MM.1S (cell line): ENCODE data around the gene TMEM63B.

Source experiments
- DNase-seq: peaks from one replicate; pipeline ENCODE4 v3.0.0-alpha.2; 2015
- H2AFZ ChIP-seq: fragments of 300-600 bp; sonication (generic); 2 replicates; pipeline ENCODE4 v1.6.0; 2016; ENCODE audit warnings: antibody characterized with exemption, low read length
- H3F3A ChIP-seq: fragments of 300-600 bp; sonication (generic); 2 replicates; pipeline ENCODE4 v1.6.1; 2016; ENCODE audit warnings: mild to moderate bottlenecking, antibody characterized with exemption, low read length, moderate library complexity, mixed read lengths; ENCODE audit not compliant: insufficient read depth
- H3K27ac ChIP-seq: fragments of 300-600 bp; sonication (generic); 2 replicates; pipeline ENCODE4 v1.5.1; 2016; ENCODE audit warnings: mild to moderate bottlenecking, low read length
- H3K27me3 ChIP-seq: fragments of 300-600 bp; sonication (generic); replicated peaks from 2 replicates; pipeline ENCODE4 v1.6.0; 2016; ENCODE audit warnings: low read length; ENCODE audit not compliant: insufficient read depth
- H3K36me3 ChIP-seq: fragments of 300-600 bp; sonication (generic); replicated peaks from 2 replicates; pipeline ENCODE4 v1.6.1; 2016; ENCODE audit warnings: mild to moderate bottlenecking, low read length, mixed read lengths; ENCODE audit not compliant: insufficient read depth
- H3K4me1 ChIP-seq: fragments of 300-600 bp; sonication (generic); 2 replicates; pipeline ENCODE4 v1.6.1; 2016; ENCODE audit warnings: low read length, mixed read lengths
- H3K4me2 ChIP-seq: fragments of 300-600 bp; sonication (generic); 2 replicates; pipeline ENCODE4 v1.6.0; 2016; ENCODE audit warnings: low read depth, low read length
- H3K4me3 ChIP-seq: fragments of 300-600 bp; sonication (generic); 2 replicates; pipeline ENCODE4 v1.5.1; 2016; ENCODE audit warnings: low read length, mixed read lengths
- H3K79me2 ChIP-seq: fragments of 300-600 bp; sonication (generic); 2 replicates; pipeline ENCODE4 v1.6.1; 2016; ENCODE audit warnings: mixed run types, low read length, mixed read lengths
- H3K9ac ChIP-seq: fragments of 300-600 bp; sonication (generic); 2 replicates; pipeline ENCODE4 v1.6.1; 2016; ENCODE audit warnings: low read length, mixed read lengths
- H3K9me2 ChIP-seq: fragments of 300-600 bp; sonication (generic); replicated peaks from 2 replicates; pipeline ENCODE4 v1.6.1; 2016; ENCODE audit warnings: mild to moderate bottlenecking, low read length, mixed read lengths; ENCODE audit not compliant: insufficient read depth
- H3K9me3 ChIP-seq: fragments of 300-600 bp; sonication (generic); replicated peaks from 2 replicates; pipeline ENCODE4 v1.6.1; 2016; ENCODE audit warnings: mild to moderate bottlenecking, low read length, mixed read lengths; ENCODE audit not compliant: insufficient read depth
- H4K20me1 ChIP-seq: fragments of 300-600 bp; sonication (generic); 2 replicates; pipeline ENCODE4 v1.6.1; 2016; ENCODE audit warnings: mild to moderate bottlenecking, low read length, moderate library complexity, mixed read lengths; ENCODE audit not compliant: insufficient read depth
- CTCF ChIP-seq: fragments of 300-600 bp; sonication (generic); IDR thresholded peaks from 2 replicates; pipeline ENCODE4 v1.5.1; 2016; ENCODE audit warnings: antibody characterized with exemption, low read length, mixed read lengths
- EZH2 ChIP-seq: fragments of 300-600 bp; sonication (generic); optimal IDR thresholded peaks from 2 replicates; pipeline ENCODE3; 2017; ENCODE audit warnings: low read depth, mild to moderate bottlenecking, antibody characterized with exemption, low read length, mixed read lengths
- EZH2phosphoT487 ChIP-seq: fragments of 300-600 bp; sonication (generic); IDR thresholded peaks from 2 replicates; pipeline ENCODE4 v1.6.1; 2018; ENCODE audit warnings: antibody characterized with exemption, low read length

Gene TMEM63B

DNA sequence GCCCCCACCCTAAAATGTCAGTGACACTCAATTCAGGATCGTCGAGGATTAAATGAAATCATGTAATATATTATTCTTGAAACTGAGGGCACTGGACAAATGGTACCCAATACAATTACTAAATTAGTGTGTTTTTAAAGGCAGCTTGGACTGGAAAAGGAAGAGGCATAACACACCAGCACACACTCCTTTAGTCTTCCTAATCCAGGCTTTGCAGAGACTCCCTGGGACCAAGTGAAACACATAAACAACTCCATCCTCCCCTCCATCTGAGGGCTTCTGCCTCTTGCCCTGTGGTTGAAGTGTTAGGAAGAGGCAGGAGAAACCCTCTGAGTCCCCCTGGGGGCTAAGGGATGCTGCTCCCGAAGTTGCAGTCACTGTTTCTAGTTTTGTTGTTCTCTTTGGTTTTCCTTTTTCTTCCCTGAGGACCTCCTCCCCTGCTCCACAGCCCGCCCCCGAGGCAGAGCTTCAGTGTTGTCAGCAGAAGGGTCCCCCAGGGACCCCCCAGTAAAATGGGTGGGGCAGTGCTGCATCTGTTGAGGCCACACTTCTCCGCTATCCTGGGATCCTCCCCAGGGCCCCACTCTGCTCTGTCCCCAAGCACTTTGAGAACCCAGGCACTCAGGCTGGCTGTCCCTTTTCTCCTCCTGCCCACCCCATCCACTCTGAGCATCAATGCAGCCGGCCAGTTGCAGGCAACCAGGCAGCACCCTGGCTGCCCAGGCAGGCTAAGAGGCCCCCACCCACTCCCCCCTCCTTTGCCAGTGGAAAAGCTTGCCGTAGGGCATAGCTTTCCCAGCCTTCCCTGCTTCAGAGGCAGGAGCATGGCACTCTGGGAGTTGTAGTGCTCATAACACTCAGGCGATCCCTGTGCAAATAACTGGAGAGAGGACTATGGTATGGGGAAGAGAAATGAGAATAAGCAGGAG is 5.9 kb downstream of the TMEM63B start:
- no peak overlapping the region for H3K27ac ChIP-seq
- no peaks in the 10 kb centered on the region for H3K4me1 ChIP-seq
- no peaks in the 10 kb centered on the region for H3K9me3 ChIP-seq
- no peaks in the 10 kb centered on the region for H3K9me2 ChIP-seq
- H3F3A ChIP-seq = no peaks in the 10 kb centered on the region
- no peaks in the 10 kb centered on the region for H3K27me3 ChIP-seq
- no peak overlapping the region for H3K9ac ChIP-seq
- H3K79me2 ChIP-seq = peaks cover 8% of the 10 kb centered on the region
- H3K4me3 ChIP-seq = no peak overlapping the region
- H3K36me3 ChIP-seq = no peaks in the 10 kb centered on the region
- no peak overlapping the region for H3K4me2 ChIP-seq
- DNase-seq = no peak
- no peak overlapping the region for H2AFZ ChIP-seq
- no peaks in the 10 kb centered on the region for H4K20me1 ChIP-seq
- TF ChIP-seq CTCF (no peak), EZH2phosphoT487 (no peak), EZH2 (no peak)

DNA sequence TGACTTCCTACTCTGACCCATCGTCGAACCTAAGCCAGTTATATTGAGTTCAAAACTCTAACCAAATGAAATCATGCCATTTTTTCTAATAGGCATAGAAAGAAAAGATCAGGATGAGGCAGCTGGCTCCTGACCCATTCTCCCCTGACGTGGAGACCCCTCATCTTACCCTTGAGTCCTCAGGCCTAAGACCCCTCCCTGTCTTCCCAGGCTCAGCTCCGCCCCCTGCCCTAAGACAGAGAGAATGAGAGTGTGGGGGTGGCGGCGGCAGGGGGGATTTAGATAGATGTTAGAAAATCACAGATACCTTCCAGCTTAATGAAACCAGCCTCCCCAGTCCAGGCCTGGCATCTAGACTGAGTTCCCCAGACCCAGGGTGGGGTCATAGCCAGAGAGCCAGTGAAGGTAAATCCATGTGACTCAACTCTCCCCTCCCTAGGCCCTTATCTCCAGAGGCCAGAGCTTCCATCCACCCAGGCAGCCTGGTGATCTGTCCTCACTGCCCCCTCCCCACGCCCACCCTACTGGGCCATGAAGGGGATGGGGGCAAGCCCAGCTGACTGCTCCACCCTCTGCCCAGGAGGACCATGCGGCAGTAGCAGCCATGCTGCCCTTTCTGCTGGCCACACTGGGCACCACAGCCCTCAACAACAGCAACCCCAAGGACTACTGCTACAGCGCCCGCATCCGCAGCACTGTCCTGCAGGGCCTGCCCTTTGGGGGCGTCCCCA is 6.8 kb downstream of the TMEM63B start:
- Histone ChIP-seq H3K9me3 (no peaks in the 10 kb centered on the region), H3K4me3 (no peak overlapping the region), H3K79me2 (0 out of 2 replicates have a peak, but pooled peaks cover 3% of the 10 kb centered on the region), H3K9ac (no peak overlapping the region), H3K27me3 (no peaks in the 10 kb centered on the region), H4K20me1 (no peaks in the 10 kb centered on the region), H3K27ac (no peak overlapping the region), H3K36me3 (no peaks in the 10 kb centered on the region), H3K4me1 (no peaks in the 10 kb centered on the region), H3F3A (no peaks in the 10 kb centered on the region), H3K4me2 (no peak overlapping the region), H2AFZ (no peak overlapping the region), H3K9me2 (no peaks in the 10 kb centered on the region)
- TF ChIP-seq EZH2phosphoT487 (no peak), CTCF (no peak), EZH2 (no peak)
- no peak for DNase-seq

DNA sequence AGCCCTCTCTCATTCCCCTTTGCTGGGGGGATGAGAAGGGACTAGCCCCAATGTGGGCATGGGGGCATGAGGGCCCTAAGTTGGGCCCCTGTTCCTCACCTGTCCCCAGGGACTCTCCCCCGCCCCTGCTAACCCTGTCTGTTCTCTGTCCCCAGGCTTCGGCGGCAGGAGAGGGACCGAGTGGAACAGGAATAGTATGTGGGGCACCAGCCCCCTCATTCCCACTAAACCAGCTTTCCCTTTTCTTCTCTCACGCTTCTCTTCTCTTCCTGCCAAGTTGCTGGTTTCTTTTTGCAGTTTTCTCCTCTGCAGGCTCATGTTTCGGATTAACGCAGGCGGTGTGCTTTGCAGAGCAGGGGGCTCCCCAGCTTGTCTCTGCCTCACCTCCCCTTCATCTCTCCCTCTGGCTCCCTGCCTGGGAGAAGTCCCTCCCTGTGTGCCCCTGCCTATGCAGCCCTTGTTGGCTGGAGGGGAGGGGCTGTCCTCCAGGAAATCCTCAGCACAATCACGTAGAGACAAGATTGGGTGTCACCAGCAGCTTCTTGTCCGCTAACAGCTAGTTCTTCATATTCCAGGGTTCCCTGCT is 7.9 kb downstream of the TMEM63B start:
- TF ChIP-seq EZH2 (no peak), CTCF (no peak), EZH2phosphoT487 (no peak)

More for the DNA sequence above, 7.9 kb downstream of the TMEM63B start:
- no peak overlapping the region for H3K4me2 ChIP-seq
- H3K9me2 ChIP-seq = no peaks in the 10 kb centered on the region
- no peaks in the 10 kb centered on the region for H3K9me3 ChIP-seq
- no peaks in the 10 kb centered on the region for H3F3A ChIP-seq
- no peak overlapping the region for H3K4me3 ChIP-seq
- H3K27me3 ChIP-seq = no peaks in the 10 kb centered on the region
- no peak for DNase-seq
- no peaks in the 10 kb centered on the region for H3K4me1 ChIP-seq
- no peak overlapping the region for H3K27ac ChIP-seq
- H3K36me3 ChIP-seq = no peaks in the 10 kb centered on the region
- no peaks in the 10 kb centered on the region for H4K20me1 ChIP-seq
- no peaks in the 10 kb centered on the region for H3K79me2 ChIP-seq
- H2AFZ ChIP-seq = no peak overlapping the region
- no peak overlapping the region for H3K9ac ChIP-seq
